GM12872 (cell line): ENCODE results near the gene ANO2.

ENCODE experiments used
- TF ChIP-seq, protein P1 (sequence below): IDR thresholded peaks from 3 replicates; pipeline ENCODE4 v1.5.1; 2011; ENCODE audit warnings: low read depth, mild to moderate bottlenecking, low read length, moderate library complexity; ENCODE audit not compliant: insufficient read depth

The ANO2 gene

DNA sequence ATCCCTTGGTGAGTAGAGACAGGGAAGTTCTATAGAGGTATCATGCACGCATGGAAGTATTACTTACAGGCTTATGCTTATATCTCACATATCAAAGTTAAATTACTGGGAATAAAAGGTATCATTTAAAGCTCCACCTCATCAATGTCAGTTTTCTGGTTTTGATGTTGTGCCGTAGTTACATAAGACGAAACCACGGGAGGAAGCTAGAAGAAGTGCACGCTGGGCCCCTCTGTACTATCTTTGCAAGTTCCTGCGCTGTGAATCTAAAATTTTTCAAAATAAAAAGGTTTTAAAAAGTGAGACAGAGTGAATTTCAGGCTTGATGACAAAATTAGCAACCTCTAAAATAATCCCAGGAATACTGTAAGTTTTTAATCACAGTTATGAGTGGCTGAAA lies 198.1 kb downstream of the ANO2 start:
- TF ChIP-seq, protein P1, sequence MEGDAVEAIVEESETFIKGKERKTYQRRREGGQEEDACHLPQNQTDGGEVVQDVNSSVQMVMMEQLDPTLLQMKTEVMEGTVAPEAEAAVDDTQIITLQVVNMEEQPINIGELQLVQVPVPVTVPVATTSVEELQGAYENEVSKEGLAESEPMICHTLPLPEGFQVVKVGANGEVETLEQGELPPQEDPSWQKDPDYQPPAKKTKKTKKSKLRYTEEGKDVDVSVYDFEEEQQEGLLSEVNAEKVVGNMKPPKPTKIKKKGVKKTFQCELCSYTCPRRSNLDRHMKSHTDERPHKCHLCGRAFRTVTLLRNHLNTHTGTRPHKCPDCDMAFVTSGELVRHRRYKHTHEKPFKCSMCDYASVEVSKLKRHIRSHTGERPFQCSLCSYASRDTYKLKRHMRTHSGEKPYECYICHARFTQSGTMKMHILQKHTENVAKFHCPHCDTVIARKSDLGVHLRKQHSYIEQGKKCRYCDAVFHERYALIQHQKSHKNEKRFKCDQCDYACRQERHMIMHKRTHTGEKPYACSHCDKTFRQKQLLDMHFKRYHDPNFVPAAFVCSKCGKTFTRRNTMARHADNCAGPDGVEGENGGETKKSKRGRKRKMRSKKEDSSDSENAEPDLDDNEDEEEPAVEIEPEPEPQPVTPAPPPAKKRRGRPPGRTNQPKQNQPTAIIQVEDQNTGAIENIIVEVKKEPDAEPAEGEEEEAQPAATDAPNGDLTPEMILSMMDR, result no peak

GRCh38 chr12:5746036-5746908 lies 198.8 kb downstream of the ANO2 start:
- TF ChIP-seq, protein P1, result no peak

GRCh38 chr12:5745251-5745888 lies 199.7 kb downstream of the ANO2 start:
- TF ChIP-seq, protein P1, result peak; percentile 94

DNA sequence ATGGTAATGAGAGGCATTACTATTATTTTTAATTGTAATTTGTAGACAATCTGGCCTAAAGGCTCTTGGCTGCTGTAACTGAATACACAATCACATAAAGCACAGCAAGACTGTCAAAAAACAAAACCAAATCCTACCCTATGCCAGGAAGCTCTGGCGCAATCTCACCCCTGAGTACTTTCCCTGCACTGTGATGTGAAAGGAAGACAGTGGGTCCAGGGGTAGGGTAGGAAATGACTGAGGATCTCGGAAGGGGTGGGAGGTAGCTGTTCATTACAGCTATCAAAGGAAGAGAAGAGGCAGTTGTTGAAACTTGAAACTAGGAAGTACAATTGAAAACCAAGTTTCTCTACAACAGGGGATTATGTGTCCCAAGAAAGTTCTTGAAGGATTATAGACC lies 202.8 kb downstream of the ANO2 start:
- TF ChIP-seq, protein P1, result no peak

- TF ChIP-seq, protein P1, result no peak
Measured at GRCh38 chr12:5739917-5740316, 205.1 kb downstream of the ANO2 start.

DNA sequence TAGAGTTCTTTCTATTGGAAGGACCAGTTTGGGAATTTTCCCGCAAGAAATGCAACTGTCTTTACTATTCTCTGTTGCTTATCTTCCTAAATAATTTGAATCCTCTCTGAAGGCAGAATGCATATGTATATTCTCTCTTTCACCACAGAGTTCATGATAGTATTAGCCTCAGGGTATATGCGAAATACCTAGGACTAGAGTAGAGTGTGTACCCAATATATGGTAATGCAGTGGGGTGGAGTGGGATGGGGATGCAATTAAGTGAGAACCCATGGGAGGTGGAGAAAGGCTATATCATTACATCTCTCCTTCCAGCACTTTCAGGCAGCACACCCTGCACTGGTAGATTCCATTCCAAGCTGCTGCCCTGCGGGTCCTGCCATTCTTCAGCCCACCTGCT lies 207.3 kb downstream of the ANO2 start:
- TF ChIP-seq, protein P1, result no peak

DNA sequence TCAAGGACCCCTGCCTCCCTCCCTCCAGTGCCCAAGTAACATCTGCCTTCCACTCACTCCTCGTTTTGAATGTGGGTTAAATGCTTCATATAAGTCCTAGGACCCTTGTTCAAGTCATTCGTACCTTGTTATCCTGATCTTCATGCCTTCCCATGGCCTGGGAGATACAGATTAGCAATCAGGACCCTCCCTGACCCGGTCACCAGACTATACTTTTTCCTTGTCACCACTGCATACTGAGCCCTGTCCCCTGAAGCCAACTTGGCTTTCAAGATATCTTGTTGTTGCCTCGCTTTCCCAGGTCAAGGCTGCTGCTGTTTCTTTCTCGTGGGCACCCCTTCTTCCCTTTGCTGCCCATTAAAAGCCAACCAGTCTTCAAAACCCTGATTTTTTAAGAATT lies 208.5 kb downstream of the ANO2 start:
- TF ChIP-seq, protein P1, result no peak
